ENCODE measurements around the gene DYSF.
A peak's percentile ranks its signal among the peaks of the same experiment; 100 is the strongest.

The DYSF gene

GRCh38 chr2:71697106-71698004, 244.0 kb downstream of the DYSF start:
- DNase-seq, result peak; percentile 59

- DNase-seq, result no peak
Observed at GRCh38 chr2:71699428-71699827, 246.1 kb downstream of the DYSF start.

- no peak for DNase-seq
Observed at GRCh38 chr2:71700041-71700657, 246.8 kb downstream of the DYSF start.

- DNase-seq, result peak; percentile 72
Observed at GRCh38 chr2:71700658-71701397, 247.5 kb downstream of the DYSF start.

DNA sequence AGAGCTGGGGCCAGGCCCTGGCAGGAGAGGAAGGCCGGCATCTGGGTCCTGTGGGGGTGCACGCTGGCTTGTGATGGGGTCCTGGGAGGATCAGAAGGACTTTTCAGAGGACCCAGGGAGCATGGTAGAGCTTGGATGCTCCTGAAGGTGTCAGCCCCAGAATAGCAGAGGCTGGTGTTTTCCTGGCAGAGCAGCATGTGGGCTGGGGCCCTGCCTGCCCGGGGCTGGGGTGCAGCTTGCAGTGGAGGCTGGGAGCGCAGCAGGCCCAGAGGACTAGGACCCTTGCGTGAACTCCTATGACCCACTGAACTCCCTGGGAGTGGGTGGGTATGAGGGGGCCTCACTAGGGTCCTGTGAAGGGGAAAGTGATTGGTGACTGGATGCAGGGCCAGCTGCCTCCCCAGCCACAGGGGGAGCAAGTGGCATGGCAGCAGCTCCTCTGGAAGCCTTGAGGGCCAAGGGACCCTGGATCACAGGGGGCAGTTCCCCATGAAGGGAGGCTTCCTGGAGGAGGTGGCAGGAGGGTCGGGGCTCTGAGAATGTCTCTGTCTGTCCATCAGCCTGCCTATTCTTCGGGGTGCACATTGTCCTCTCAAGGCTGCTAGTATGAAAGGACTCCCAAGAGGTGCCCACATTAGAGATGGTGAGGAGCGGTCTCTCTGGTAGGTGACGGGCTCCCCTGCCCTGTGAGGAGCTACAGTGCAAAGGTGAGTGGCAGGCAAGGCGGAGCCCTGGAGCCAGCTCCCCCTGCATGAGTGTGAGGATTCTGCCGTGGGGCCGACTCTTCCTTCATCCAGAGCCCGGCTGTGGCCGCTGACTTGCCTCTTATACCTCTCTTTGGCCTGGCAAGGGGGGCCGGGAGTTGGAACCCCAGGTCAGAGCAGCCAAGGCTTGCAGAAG, 249.0 kb downstream of the DYSF start:
- DNase-seq, result no peak

DNA sequence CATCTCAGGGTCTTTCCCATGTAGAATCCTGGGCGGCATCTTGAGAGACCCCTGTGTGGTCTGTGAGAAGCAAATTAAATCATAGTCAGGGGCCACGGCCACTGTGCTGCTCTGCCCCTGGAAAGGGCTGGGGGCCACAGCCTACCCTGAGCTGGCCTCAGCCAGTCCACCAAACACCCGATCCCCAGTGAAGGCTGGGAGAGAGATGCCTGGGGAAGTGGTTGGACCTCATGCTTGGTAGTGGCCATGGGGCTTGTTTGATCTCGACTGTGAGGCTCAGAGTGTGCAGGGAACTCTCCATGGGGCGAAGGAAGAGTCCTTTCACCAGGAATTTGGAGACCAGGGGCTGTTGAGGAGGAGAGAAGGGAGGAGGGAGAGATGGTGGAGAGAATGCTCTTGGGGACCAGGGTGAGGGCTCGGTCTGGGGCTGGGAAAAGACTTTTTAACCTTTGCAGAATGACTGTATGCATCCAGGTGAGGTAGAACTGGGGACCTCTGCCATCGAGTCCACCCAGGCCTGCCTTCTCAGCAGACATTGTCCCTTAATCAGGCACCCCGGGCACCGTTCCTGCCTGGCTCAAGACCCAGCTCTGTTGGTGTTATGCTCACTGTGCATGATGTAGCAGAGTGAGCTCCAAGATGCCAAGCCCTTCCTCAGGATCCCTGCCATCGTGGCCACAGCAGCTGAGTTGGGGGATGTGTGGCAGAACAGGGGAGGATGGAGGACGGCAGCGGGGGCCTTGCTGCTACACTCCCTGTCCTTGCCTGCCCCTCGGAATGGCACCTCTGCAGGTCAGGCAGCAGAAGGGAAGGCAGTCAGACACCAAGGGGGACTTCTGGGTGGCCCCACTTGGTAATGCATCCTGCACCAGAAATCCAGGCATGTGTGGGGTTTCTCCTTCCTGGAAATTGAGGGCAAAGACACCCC, 249.9 kb downstream of the DYSF start:
- DNase-seq, result no peak

GRCh38 chr2:71704131-71704561, 250.8 kb downstream of the DYSF start:
- no peak for DNase-seq

DNA sequence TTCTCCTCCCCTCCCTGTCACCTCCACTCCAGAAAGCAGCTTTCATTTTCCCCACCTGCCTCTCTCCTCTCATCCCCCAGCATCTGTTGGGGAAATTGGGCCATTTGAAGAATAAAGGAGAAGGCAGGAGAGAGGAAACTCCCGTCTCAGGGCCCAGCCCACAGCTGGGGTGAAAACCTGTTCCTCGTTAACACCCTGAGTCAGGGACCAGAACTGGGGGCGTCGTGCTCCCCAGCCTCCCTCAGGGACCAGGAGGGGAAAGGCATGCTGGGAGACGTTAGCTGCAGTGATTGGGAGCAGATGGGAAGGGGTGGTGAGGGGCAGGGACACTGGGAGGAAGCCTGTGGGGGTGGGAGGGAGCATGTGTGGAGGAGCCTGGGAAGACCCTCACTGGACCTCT, 251.3 kb downstream of the DYSF start:
- DNase-seq, result no peak

DNA sequence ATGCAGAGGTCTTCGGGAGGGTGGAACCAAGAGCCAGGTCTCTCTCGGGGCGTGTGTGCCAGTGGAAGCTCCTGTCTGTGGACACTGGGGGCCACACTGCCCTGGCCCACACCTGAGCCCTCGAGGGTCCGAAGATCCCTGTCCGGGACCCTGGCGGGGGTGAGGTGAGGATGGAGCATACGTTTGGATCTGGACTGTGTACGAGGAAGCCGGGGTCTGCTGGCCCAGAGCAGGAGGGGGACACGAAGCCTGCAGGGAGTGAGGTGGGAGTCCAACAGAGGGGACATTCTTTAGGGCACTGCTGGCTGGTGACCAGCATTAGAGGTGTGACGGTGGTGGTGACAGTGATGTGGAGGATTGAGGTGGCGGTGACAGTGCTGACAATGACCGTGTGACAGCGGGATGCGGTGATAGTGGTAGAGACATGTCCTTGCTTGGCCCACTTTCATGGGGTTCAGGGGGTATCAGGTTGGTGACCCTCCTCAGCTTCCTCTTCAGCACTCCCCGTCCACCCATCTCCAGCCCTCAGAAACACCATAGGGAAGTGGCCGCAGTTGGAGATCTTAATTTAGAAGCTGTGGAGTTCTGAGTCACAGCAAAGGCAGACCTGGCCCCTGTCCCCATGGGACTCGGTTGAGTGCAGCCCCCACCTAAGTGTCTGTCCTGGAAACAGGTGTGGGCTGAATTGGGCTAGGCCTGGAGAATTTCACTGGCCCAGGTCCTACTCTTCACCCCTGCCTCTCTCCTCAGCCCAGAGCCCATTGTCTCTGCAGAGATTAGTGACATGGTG, 252.0 kb downstream of the DYSF start:
- no peak for DNase-seq

- DNase-seq, result no peak
Observed at GRCh38 chr2:71706121-71706520, 252.8 kb downstream of the DYSF start.

DNA sequence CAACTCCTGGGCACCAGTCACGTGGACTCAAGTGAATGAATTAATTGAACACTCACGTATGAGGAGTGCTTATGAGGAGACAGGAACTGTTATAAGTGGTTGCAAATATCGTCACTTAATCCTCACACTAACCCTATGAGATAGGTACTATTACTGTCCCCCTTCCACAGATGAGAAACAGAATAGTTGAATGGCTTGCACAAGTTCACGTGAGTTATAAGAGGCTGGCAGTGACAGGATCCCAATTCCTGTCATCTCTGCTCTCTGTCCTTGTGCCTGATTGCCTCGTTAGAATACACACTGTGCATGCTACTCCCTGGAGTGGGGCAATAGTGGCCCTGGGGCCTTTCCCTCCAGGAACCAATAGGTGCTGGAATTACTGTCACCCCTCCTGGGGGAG, 253.5 kb downstream of the DYSF start:
- DNase-seq, result no peak

- no peak for DNase-seq
Observed at GRCh38 chr2:71710367-71711132, 257.2 kb downstream of the DYSF start.

- DNase-seq, result no peak
Observed at GRCh38 chr2:71711133-71711855, 257.9 kb downstream of the DYSF start.

- no peak for DNase-seq
Observed at GRCh38 chr2:71712158-71712818, 258.9 kb downstream of the DYSF start.

DNA sequence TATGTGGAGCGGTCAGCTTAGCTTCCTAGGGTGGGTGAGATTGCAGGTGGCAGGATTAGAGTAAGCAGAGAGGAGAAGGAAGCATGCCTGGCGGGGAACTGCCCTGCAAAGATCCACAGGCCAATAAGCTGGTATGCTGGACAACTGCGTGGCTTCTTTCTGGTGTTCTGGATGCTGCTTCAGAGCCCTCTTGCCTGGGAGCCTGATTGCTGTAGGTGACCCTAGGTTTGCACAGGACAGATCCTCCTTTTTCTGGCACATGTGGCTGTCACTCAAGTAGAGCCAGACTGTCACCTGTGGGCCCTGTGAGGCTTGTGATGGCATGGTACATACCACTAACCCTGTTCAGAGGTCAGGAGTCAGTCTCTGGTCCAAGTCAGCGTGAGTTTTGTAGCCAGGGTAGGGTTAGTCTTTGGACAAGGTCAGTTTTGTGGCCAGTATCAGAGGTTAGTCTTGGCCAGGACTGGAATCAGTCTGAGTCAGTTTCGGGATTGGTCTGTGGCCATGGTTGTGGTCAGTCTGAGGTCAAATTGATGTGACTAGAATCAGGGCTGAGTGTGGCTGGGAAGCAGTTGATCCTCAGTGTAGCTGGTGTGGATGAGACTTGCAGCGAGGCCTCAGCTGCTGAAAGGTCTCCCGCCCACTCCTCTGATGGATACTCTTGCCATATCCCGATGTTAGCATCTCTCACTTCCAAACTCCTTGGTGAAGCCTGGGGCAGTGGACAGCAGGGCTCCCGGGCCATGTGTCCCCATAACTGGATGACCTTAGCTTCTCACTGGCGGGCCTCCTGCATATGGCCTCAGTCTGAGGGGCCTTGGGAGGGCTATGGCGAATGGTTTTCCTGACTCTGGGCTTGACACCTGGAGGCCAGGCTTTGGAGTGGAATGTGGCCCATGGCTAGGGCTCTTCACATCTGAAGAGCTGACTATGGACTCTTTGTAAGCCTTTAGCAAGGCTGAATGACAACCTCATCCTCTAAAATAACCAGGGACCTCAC, 260.5 kb downstream of the DYSF start:
- DNase-seq, result no peak

- no peak for DNase-seq
Observed at GRCh38 chr2:71714601-71715240, 261.4 kb downstream of the DYSF start.

All from eye (tissue), 1 donor.